ENCODE measurements around the gene PTPN13.

Gene PTPN13

GRCh38 chr4:86593688-86594558 is at the start of gene PTPN13:
Gene PTPN13 (plus strand): TSS chr4:86594315. CDS start chr4:86635257, 40,942 bp downstream.
- peak; percentile 98 for DNase-seq (ENCODE audit: low spot score)

- DNase-seq (ENCODE audit: low spot score), result no peak
Measured at GRCh38 chr4:86547140-86547539, 47.0 kb upstream of the PTPN13 start.

GRCh38 chr4:86549163-86549788 is 44.8 kb upstream of the PTPN13 start:
- DNase-seq (ENCODE audit: low spot score), result no peak

- no peak for DNase-seq (ENCODE audit: low spot score)
Measured at GRCh38 chr4:86551387-86551786, 42.7 kb upstream of the PTPN13 start.

GRCh38 chr4:86554646-86555045 is 39.5 kb upstream of the PTPN13 start:
- no peak for DNase-seq (ENCODE audit: low spot score)

- DNase-seq (ENCODE audit: low spot score), result no peak
Measured at GRCh38 chr4:86556791-86557415, 37.2 kb upstream of the PTPN13 start.

- DNase-seq (ENCODE audit: low spot score), result no peak
Measured at GRCh38 chr4:86557526-86557925, 36.6 kb upstream of the PTPN13 start.

- DNase-seq (ENCODE audit: low spot score), result no peak
Measured at GRCh38 chr4:86558258-86558657, 35.9 kb upstream of the PTPN13 start.

- DNase-seq (ENCODE audit: low spot score), result no peak
Measured at GRCh38 chr4:86558797-86559196, 35.3 kb upstream of the PTPN13 start.

GRCh38 chr4:86560447-86560846 is 33.7 kb upstream of the PTPN13 start:
- DNase-seq (ENCODE audit: low spot score), result no peak

GRCh38 chr4:86561256-86561655 is 32.9 kb upstream of the PTPN13 start:
- DNase-seq (ENCODE audit: low spot score), result no peak

- DNase-seq (ENCODE audit: low spot score), result no peak
Measured at GRCh38 chr4:86563416-86563815, 30.7 kb upstream of the PTPN13 start.

GRCh38 chr4:86564795-86565194 is 29.3 kb upstream of the PTPN13 start:
- DNase-seq (ENCODE audit: low spot score), result no peak

- no peak for DNase-seq (ENCODE audit: low spot score)
Measured at GRCh38 chr4:86565651-86566050, 28.5 kb upstream of the PTPN13 start.

GRCh38 chr4:86569103-86569870 is 24.8 kb upstream of the PTPN13 start:
- DNase-seq (ENCODE audit: low spot score), result no peak

GRCh38 chr4:86579941-86580340 is 14.2 kb upstream of the PTPN13 start:
- no peak for DNase-seq (ENCODE audit: low spot score)

- DNase-seq (ENCODE audit: low spot score), result no peak
Measured at GRCh38 chr4:86582410-86582809, 11.7 kb upstream of the PTPN13 start.

- DNase-seq (ENCODE audit: low spot score), result no peak
Measured at GRCh38 chr4:86586160-86586572, 7.9 kb upstream of the PTPN13 start.

GRCh38 chr4:86586626-86587380 is 7.3 kb upstream of the PTPN13 start:
- no peak for DNase-seq (ENCODE audit: low spot score)

- no peak for DNase-seq (ENCODE audit: low spot score)
Measured at GRCh38 chr4:86587381-86588140, 6.6 kb upstream of the PTPN13 start.
